ENCODE measurements around the gene ICAM5. TPM values are rescaled to one million over a fixed set of nuclear protein-coding genes. Genes with fewer than 3 reads are reported as not detected.
"Not testable (repeated sequence)": the region's sequence is repeated elsewhere in the genome, so short reads cannot be mapped to it uniquely, and the experiment has no call there.

Gene ICAM5, protein sequence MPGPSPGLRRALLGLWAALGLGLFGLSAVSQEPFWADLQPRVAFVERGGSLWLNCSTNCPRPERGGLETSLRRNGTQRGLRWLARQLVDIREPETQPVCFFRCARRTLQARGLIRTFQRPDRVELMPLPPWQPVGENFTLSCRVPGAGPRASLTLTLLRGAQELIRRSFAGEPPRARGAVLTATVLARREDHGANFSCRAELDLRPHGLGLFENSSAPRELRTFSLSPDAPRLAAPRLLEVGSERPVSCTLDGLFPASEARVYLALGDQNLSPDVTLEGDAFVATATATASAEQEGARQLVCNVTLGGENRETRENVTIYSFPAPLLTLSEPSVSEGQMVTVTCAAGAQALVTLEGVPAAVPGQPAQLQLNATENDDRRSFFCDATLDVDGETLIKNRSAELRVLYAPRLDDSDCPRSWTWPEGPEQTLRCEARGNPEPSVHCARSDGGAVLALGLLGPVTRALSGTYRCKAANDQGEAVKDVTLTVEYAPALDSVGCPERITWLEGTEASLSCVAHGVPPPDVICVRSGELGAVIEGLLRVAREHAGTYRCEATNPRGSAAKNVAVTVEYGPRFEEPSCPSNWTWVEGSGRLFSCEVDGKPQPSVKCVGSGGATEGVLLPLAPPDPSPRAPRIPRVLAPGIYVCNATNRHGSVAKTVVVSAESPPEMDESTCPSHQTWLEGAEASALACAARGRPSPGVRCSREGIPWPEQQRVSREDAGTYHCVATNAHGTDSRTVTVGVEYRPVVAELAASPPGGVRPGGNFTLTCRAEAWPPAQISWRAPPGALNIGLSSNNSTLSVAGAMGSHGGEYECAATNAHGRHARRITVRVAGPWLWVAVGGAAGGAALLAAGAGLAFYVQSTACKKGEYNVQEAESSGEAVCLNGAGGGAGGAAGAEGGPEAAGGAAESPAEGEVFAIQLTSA
- under 1 TPM in 1 of 2 experiments, not detected in 1; 0.36 TPM for total RNA-seq
- under 1 TPM in 1 of 2 donors, not detected in 1; 0.20 TPM for polyA plus RNA-seq

DNA sequence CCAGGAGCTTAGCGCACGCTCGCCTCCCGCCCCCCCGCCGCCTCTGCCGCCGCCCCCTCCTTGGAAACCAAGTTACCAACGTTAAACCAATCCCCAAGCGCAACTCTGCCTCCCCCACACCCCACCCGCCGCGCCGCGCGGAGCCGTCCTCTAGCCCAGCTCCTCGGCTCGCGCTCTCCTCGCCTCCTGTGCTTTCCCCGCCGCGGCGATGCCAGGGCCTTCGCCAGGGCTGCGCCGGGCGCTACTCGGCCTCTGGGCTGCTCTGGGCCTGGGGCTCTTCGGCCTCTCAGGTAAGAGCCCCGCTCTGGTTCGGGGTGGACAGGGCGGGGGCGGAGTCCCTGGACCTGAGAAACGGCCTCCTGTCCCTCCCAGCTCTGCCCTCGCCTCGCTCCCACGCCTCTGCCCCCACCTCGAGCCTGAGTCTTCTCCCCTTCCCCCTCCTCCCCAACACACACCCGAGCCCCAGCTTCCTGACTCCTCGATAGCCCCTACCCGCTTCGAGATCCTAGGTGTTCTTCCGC lies at the start of gene ICAM5:
TSS of gene ICAM5 (plus strand) at position 117 of the 521 bp plus-strand sequence. CDS start at position 209, 92 bp downstream.
- peak within 1 kb of the TSS; percentile 76 to 89 (median 83) for H3K4me3 Mint-ChIP-seq
- peak in 2 of 5 donors; percentile 27 to 28 for DNase-seq
- peaks cover 0 to 8% (median 0%) of the 10 kb centered on the region in 8 donors for H3K9me3 Mint-ChIP-seq
- POLR2A ChIA-PET (ENCODE audit: partially characterized antibody), result interaction anchor here (1.0 to 9.3 kb wide), 11 partner anchors 9 to 123 kb away, joined by 3 to 111 read pairs (median 5); partner anchors contain the start of genes ICAM1 and TYK2
- H3K27ac Mint-ChIP-seq, result peak within 1 kb of the TSS; percentile 13 to 89 (median 65)
- Histone ChIP-seq H3K27ac (ENCODE audit: low read depth, low read length) (no peak within 1 kb of the TSS), H3K27me3 (ENCODE audit: insufficient read depth, low read length) (peaks cover 71% of the 10 kb centered on the region), H3K4me1 (ENCODE audit: insufficient read depth, low read length) (peaks cover 87% of the 10 kb centered on the region), H3K36me3 (ENCODE audit: insufficient read depth, low read length) (peaks cover 13% of the 10 kb centered on the region), H3K9me3 (ENCODE audit: control insufficient read depth in 1 of 2, low read length in 2 of 2) (no peaks in the 10 kb centered on the region), H3K4me3 (ENCODE audit: low read length in 2 of 2) (peak within 1 kb of the TSS; percentile 42 to 64)
- peaks cover 12 to 14% of the 10 kb centered on the region in 2 donors for H3K36me3 Mint-ChIP-seq
- CTCF ChIA-PET (ENCODE audit: partially characterized antibody), result interaction anchor here (1.6 to 3.2 kb wide), 5 partner anchors 19 to 102 kb away, joined by 4 to 20 read pairs (median 6); partner anchors contain the start of gene ICAM1
- peaks cover 40 to 83% (median 63%) of the 10 kb centered on the region in 4 donors for H3K4me1 Mint-ChIP-seq
- intact Hi-C loops (cut with micrococcal nuclease), result loop anchor here (2.0 kb wide), 2 partner anchors 19 to 43 kb away; partner anchors contain the start of genes ICAM1 and RAVER1
- peaks cover 39 to 42% of the 10 kb centered on the region in 2 donors for H3K27me3 Mint-ChIP-seq

DNA sequence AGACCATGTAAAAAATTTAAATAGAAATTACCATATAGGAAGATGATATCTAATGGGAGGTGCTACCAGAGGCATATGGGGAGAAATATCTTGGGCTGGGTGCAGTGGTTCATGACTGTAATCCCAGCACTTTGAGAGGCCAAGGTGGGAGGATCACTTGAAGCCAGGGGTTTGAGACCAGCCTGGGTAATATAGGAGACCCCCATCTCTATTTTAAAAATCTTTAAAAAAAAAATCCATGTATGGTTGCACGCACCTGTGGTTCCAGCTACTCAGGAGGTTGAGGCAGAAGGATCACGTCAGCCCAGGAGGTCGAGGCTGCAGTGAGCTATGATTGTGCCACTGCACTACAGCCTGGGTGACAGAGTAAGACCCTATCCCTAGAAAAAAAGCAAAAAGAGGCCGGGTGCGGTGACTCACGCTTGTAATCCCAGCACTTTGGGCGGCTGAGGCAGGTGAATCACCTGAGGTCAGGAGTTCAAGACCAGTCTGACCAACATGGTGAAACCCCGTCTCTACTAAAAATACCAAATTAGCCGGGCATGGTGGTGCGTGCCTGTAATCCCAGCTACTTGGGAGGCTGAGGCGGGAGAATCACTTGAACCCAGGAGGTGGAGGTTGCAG lies 47.8 kb upstream of the ICAM5 start:
- H3K4me3 Mint-ChIP-seq; H3K36me3 ChIP-seq (ENCODE audit: insufficient read depth, low read length); intact Hi-C loops (cut with micrococcal nuclease); H3K27me3 ChIP-seq (ENCODE audit: insufficient read depth, low read length); H3K4me3 ChIP-seq (ENCODE audit: low read length in 2 of 2); H3K4me1 ChIP-seq (ENCODE audit: insufficient read depth, low read length); DNase-seq; H3K9me3 ChIP-seq (ENCODE audit: control insufficient read depth in 1 of 2, low read length in 2 of 2); H3K27ac ChIP-seq (ENCODE audit: low read depth, low read length); H3K27ac Mint-ChIP-seq; H3K36me3 Mint-ChIP-seq; H3K9me3 Mint-ChIP-seq; POLR2A ChIA-PET (ENCODE audit: partially characterized antibody); H3K27me3 Mint-ChIP-seq; H3K4me1 Mint-ChIP-seq: not testable (repeated sequence)
- CTCF ChIA-PET (ENCODE audit: partially characterized antibody), result interaction anchor here (1.0 kb wide), 1 partner anchor 8 kb away, joined by 4 read pairs; no protein-coding TSS in a partner anchor

DNA sequence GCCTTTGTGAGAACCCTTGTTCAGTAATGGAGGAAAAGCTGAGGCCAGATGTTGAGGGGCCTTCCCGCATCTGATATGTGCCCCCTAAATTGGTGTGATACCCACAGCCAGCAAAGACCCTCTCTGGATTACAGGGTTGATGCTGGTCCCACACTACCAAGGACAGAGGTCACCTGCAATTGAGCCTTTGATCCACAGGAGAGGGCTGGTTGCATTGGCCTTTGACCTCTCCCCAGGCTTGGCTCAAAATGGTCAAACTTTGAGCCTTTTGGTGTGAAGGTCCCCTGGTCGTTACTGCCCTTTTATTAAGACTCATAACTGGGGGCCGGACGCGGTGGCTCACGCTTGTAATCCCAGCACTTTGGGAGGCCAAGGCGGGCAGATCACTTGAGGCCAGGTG lies 46.1 kb upstream of the ICAM5 start:
- ChIA-PET CTCF (ENCODE audit: partially characterized antibody) (no interaction called here), POLR2A (ENCODE audit: partially characterized antibody) (interaction anchor here (1.4 kb wide), 1 partner anchor 139 kb away, joined by 3 read pairs; no protein-coding TSS in a partner anchor)
- Mint-ChIP-seq H3K27ac (no peak overlapping the region), H3K4me3 (no peak overlapping the region), H3K4me1 (peaks cover 0 to 1% (median under 1%) of the 10 kb centered on the region in 4 donors), H3K27me3 (no peaks in the 10 kb centered on the region), H3K9me3 (peaks cover 0 to 1% (median 0%) of the 10 kb centered on the region in 8 donors), H3K36me3 (no peaks in the 10 kb centered on the region)
- H3K36me3 ChIP-seq (ENCODE audit: insufficient read depth, low read length), result no peaks in the 10 kb centered on the region
- no peak overlapping the region for H3K27ac ChIP-seq (ENCODE audit: low read depth, low read length)
- intact Hi-C loops (cut with micrococcal nuclease), result no loop called here
- no peak overlapping the region for H3K4me3 ChIP-seq (ENCODE audit: low read length in 2 of 2)
- no peak for DNase-seq
- no peaks in the 10 kb centered on the region for H3K4me1 ChIP-seq (ENCODE audit: insufficient read depth, low read length)
- no peaks in the 10 kb centered on the region for H3K9me3 ChIP-seq (ENCODE audit: control insufficient read depth in 1 of 2, low read length in 2 of 2)
- no peaks in the 10 kb centered on the region for H3K27me3 ChIP-seq (ENCODE audit: insufficient read depth, low read length)

DNA sequence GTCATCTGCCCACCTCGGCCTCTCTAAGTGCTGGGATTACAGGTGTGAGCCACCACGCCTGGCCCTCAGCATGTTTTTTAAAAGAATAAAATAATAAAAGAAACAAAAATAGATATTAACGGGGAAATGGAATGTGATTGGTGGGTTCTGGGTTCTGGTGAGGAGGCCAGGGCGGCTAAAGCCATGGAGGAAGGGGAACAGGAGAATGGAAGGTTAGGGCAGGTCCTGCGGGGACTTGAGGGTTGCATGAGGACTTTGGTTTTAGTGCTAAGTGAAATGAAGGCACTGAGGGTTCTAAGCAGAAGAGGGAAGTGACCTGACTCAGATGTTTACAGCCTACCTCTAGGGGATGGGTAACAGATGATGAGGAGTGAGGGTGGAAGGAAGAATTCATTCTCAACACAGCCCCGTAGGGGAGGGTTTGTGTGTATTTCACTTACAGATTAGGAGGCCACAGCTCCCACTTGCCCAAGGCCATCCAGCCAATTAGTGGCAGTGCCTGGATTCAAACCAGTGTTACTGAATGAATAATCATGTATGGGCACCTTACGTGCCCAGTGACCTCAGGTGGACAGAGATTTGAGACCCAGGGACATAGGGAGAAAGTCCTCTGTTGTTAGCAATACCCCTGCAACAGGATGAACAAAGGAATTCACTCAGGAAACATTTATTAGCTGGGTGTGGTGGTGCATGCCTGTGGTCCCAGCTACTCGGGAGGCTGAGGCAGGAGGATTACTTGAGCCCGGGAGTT lies 44.4 kb upstream of the ICAM5 start:
- no peak overlapping the region for H3K27ac ChIP-seq (ENCODE audit: low read depth, low read length)
- ChIA-PET POLR2A (ENCODE audit: partially characterized antibody) (interaction anchor here (0.7 to 1.1 kb wide), 2 partner anchors 9 to 15 kb away, joined by 3 read pairs; no protein-coding TSS in a partner anchor), CTCF (ENCODE audit: partially characterized antibody) (interaction anchor here (0.6 to 2.6 kb wide), 4 partner anchors 9 to 83 kb away, joined by 3 to 11 read pairs (median 4); no protein-coding TSS in a partner anchor)
- no peaks in the 10 kb centered on the region for H3K9me3 ChIP-seq (ENCODE audit: control insufficient read depth in 1 of 2, low read length in 2 of 2)
- peak overlapping the region in 5 of 7 donors; percentile 10 to 83 (median 62) for H3K27ac Mint-ChIP-seq
- intact Hi-C loops (cut with micrococcal nuclease), result no loop called here
- H3K4me1 ChIP-seq (ENCODE audit: insufficient read depth, low read length), result peaks cover 3% of the 10 kb centered on the region
- H3K27me3 Mint-ChIP-seq, result no peaks in the 10 kb centered on the region
- no peaks in the 10 kb centered on the region for H3K36me3 Mint-ChIP-seq
- no peaks in the 10 kb centered on the region for H3K27me3 ChIP-seq (ENCODE audit: insufficient read depth, low read length)
- H3K4me3 ChIP-seq (ENCODE audit: low read length in 2 of 2), result no peak overlapping the region
- H3K9me3 Mint-ChIP-seq, result no peaks in the 10 kb centered on the region
- no peaks in the 10 kb centered on the region for H3K36me3 ChIP-seq (ENCODE audit: insufficient read depth, low read length)
- peaks cover 3 to 5% (median 4%) of the 10 kb centered on the region in 4 donors for H3K4me1 Mint-ChIP-seq
- no peak overlapping the region for H3K4me3 Mint-ChIP-seq
- DNase-seq, result no peak

DNA sequence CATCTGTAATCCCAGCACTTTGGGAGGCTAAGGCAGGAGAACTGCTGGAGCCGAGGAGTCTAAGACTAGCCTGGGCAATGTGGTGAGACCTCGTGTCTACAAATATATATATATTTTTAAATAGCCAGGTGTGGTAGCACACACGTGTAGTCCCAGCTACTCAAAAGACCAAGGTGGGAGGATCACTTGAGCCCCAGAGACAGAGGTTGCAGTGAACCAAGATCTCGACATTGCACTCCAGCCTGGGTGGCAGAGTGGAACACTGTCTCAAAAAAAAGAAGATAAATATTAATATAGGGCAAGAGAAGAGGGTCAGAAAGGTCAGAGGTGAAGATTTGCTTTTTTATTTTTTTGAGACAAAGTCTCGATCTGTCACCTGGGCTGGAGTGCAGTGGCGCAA lies 43.2 kb upstream of the ICAM5 start:
- Histone ChIP-seq H3K4me3 (ENCODE audit: low read length in 2 of 2) (no peak overlapping the region), H3K36me3 (ENCODE audit: insufficient read depth, low read length) (no peaks in the 10 kb centered on the region), H3K27ac (ENCODE audit: low read depth, low read length) (no peak overlapping the region), H3K9me3 (ENCODE audit: control insufficient read depth in 1 of 2, low read length in 2 of 2) (no peaks in the 10 kb centered on the region), H3K27me3 (ENCODE audit: insufficient read depth, low read length) (no peaks in the 10 kb centered on the region), H3K4me1 (ENCODE audit: insufficient read depth, low read length) (peaks cover 10% of the 10 kb centered on the region)
- intact Hi-C loops (cut with micrococcal nuclease), result no loop called here
- ChIA-PET CTCF (ENCODE audit: partially characterized antibody) (interaction anchor here (1.0 to 2.6 kb wide), 4 partner anchors 10 to 321 kb away, joined by 3 to 11 read pairs (median 4); no protein-coding TSS in a partner anchor), POLR2A (ENCODE audit: partially characterized antibody) (no interaction called here)
- Mint-ChIP-seq H3K4me1 (peaks cover 3 to 9% (median 6%) of the 10 kb centered on the region in 4 donors), H3K9me3 (no peaks in the 10 kb centered on the region), H3K27me3 (no peaks in the 10 kb centered on the region), H3K27ac (peak overlapping the region in 1 of 7 donors; percentile 41), H3K36me3 (no peaks in the 10 kb centered on the region), H3K4me3 (no peak overlapping the region)
- DNase-seq, result no peak

Data from CD4-positive, alpha-beta memory T cell (primary cell).